ENCODE measurements around the gene CD180.

The CD180 gene

DNA sequence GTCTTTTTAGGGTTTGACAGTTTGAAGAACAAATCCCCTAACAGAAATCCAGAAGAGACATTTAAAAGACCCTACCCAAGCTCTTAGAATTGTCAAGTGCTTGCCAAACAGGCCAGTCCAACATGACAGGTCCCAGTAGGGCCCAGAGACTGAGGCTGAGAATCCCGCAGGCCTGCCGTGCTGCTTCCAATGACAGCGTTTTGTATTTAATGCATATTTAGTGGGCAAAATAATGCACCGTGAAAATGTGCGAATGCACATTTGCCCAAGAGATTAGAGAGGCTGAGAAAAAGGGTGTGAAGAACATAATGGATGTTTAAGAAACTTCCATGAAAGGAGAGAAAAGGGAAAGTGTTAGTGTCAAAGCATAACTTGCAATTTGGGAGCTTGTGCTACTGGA, 57.6 kb downstream of the CD180 start:
- POLR2A ChIA-PET (ENCODE audit: low non-redundant PET), result no interaction called here
- CTCF ChIA-PET, result interaction anchor here (0.7 to 1.3 kb wide), 3 partner anchors 11 to 70 kb away, joined by 3 to 4 read pairs (median 4); no protein-coding TSS in a partner anchor
- no peak overlapping the region for H3K27ac ChIP-seq
- TF ChIP-seq, protein P1, sequence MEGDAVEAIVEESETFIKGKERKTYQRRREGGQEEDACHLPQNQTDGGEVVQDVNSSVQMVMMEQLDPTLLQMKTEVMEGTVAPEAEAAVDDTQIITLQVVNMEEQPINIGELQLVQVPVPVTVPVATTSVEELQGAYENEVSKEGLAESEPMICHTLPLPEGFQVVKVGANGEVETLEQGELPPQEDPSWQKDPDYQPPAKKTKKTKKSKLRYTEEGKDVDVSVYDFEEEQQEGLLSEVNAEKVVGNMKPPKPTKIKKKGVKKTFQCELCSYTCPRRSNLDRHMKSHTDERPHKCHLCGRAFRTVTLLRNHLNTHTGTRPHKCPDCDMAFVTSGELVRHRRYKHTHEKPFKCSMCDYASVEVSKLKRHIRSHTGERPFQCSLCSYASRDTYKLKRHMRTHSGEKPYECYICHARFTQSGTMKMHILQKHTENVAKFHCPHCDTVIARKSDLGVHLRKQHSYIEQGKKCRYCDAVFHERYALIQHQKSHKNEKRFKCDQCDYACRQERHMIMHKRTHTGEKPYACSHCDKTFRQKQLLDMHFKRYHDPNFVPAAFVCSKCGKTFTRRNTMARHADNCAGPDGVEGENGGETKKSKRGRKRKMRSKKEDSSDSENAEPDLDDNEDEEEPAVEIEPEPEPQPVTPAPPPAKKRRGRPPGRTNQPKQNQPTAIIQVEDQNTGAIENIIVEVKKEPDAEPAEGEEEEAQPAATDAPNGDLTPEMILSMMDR (conservative IDR thresholded peaks at IDR 0.05; ENCODE audit: low read depth), result no peak
- no peak for DNase-seq (ENCODE audit: low spot score)

DNA sequence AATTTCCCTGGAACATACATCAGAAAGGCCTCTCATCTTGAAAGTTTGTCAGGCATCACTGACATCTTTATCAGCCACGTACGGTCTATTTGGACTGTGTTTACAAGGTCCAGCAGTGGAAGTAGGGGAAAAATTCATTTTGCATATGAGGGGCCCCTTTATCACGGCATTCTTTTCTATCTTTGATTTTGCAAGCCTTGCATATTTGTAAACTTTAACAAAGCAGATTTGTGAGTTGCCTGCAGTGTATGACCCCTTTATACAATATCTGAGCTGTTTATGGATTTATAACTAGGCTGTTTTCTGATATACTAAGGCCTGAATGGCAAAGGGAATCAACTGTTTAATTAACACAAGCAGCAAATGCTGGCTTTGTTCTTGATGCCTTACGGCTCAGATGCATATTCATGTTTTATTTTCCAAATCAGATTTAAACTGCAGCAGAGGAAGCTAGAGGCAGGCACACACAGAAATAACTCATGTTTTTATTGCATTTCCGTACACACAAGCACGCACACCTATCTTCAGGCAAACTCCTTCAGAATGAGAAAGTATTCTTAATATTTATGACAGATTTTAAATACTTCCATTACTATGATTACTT, 61.1 kb downstream of the CD180 start:
- ChIA-PET CTCF (no interaction called here), POLR2A (ENCODE audit: low non-redundant PET) (no interaction called here)
- TF ChIP-seq, protein P1 (conservative IDR thresholded peaks at IDR 0.05; ENCODE audit: low read depth), result no peak
- no peak for DNase-seq (ENCODE audit: low spot score)
- H3K27ac ChIP-seq, result no peak overlapping the region

DNA sequence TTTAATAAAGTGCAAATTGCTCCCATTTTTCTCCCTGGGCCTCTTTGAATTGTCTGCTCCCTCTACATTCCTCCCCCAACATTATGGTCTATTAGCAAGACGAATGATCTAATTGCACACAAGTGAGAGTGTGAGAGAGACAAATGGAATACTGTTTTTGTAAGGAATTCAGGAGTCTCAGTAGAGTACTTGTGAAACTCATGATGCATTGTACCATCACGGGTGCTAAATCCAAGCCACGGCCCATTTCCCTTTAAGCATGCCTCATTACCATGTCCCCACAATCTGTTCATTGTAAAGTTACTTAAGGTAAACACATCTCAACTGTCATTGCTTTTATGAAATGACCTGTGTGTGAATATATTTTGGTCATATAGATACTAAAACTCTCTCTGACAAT, 62.8 kb downstream of the CD180 start:
- ChIA-PET POLR2A (ENCODE audit: low non-redundant PET) (no interaction called here), CTCF (interaction anchor here (0.5 kb wide), 1 partner anchor 72 kb away, joined by 3 read pairs; no protein-coding TSS in a partner anchor)
- TF ChIP-seq, protein P1 (conservative IDR thresholded peaks at IDR 0.05; ENCODE audit: low read depth), result no peak
- DNase-seq (ENCODE audit: low spot score), result no peak
- no peak overlapping the region for H3K27ac ChIP-seq

DNA sequence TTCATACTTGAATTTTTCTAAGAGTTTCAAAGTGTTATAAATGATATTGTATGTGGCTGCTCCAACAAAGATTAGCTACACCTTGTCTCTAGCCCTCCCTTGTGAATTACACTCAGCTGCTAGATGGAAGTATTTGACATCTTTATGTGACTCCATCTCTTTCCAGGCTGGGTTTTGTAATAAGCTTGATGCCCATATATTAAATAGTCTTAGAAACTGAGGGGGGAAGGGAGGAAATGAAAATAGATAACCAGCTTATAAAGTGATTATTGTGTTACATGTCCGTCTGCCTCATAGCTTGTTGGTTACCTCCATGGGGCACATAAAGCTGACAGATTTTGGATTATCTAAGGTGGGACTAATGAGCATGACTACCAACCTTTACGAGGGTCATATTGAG, 63.4 kb downstream of the CD180 start:
- POLR2A ChIA-PET (ENCODE audit: low non-redundant PET), result no interaction called here
- no peak overlapping the region for H3K27ac ChIP-seq
- DNase-seq (ENCODE audit: low spot score), result no peak
- CTCF ChIA-PET, result interaction anchor here (0.5 kb wide), 1 partner anchor 71 kb away, joined by 3 read pairs; no protein-coding TSS in a partner anchor
- TF ChIP-seq, protein P1 (conservative IDR thresholded peaks at IDR 0.05; ENCODE audit: low read depth), result no peak

DNA sequence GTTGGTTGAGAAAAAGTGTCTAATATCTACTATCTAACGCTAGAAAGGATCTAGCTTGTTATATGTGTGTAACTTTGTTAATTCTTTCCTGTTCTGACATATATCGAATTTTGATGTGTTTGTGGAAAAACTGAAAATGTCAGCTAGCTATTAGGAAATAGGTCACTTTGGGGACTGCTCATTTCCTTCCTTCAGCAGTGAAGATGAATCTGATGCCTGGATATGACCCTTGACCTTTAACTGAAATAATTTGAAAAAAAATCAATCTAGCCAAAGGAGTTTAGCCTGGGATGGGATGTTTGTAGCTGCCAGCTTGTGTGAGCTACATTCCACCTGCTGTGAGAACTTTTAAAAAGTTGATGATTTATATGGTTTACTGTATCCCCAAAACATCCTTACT, 66.8 kb downstream of the CD180 start:
- TF ChIP-seq, protein P1 (conservative IDR thresholded peaks at IDR 0.05; ENCODE audit: low read depth), result no peak
- H3K27ac ChIP-seq, result no peak overlapping the region
- no peak for DNase-seq (ENCODE audit: low spot score)
- CTCF ChIA-PET, result interaction anchor here (0.6 to 1.7 kb wide), 2 partner anchors 138 to 299 kb away, joined by 3 read pairs; no protein-coding TSS in a partner anchor
- POLR2A ChIA-PET (ENCODE audit: low non-redundant PET), result interaction anchor here (0.7 kb wide), 1 partner anchor 42 kb away, joined by 3 read pairs; no protein-coding TSS in a partner anchor
